Occipital lobe (tissue), 2 donors: ENCODE data around the gene AKAP13. TPM values are rescaled to one million over a fixed set of nuclear protein-coding genes. Genes with fewer than 3 reads are reported as not detected.
"Not testable (repeated sequence)": the region's sequence is repeated elsewhere in the genome, so short reads cannot be mapped to it uniquely, and the experiment has no call there.

Experiments used
- DNase-seq: peaks from one replicate; lab custom pipeline; 2025; lab: John Stamatoyannopoulos, UW
- total RNA-seq: library from RNA; depleted of rRNA; stranded (reverse); fragments of >200 nt; gene quantifications from one replicate; pipeline ENCODE4 v1.2.3, GENCODE V29; 2014

AKAP13 gene
- total RNA-seq, 1 donor from 2014 or later, result 142 TPM

DNA sequence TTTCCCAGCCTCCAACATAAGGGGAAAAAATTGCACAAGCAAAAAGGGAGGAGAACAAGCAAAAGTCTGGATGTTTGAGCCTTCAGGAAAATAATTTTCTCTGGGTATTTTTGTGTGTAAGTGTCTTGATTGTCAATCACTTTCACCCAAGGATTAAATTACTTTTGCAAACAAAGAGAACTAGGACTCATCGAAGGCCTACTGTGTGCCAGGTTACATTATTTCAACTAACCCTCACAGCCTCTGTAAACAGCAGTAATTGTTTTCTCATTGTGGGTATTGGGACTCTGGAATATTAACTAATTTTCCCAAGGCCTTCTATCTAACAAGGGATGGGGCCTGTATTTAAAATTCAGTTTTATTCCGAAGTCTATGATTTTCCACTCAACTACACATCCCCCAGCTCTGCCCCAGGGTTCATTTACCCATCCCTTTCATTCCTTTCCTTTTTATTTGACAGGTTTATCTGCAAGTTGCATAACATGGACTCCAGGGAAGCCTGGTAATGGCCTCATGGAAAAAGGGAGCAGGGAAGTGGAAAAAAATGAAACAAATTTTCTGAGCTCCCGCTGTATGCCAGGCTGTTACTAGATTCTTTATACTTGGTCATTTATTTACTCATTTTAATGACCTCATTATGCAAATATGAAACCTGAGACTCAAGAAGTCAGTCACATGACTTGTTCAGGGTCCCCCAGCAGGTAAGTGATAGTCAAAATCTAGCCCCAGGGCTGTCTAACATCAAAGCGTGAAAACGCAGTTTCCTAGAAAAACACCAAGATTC, 32.9 kb upstream of the AKAP13 start:
- DNase-seq, result not testable (repeated sequence)

- DNase-seq, result not testable (repeated sequence)
These were observed 32.2 kb upstream of the AKAP13 start for GRCh38 chr15:85348048-85348766.

GRCh38 chr15:85349062-85349461, 31.3 kb upstream of the AKAP13 start:
- DNase-seq, result not testable (repeated sequence)

DNA sequence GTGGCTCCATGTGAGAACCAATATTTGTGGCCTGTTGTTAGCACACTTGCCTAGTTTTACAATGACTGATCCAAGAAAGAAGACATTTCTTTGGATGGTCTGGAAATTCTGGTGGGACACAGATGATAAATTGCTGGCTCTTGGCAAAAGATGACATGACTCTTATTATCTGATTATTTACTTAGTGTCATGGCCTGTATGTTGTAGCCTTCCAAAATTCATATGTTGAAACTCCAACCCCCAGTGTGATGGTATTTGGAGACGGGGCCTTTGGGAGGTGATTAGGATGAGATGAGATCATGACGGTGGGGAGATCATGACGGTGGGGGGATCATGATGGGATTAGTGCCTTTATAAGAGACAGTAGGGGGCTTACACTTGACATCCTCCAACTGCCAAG, 30.0 kb upstream of the AKAP13 start:
- no peak for DNase-seq

DNA sequence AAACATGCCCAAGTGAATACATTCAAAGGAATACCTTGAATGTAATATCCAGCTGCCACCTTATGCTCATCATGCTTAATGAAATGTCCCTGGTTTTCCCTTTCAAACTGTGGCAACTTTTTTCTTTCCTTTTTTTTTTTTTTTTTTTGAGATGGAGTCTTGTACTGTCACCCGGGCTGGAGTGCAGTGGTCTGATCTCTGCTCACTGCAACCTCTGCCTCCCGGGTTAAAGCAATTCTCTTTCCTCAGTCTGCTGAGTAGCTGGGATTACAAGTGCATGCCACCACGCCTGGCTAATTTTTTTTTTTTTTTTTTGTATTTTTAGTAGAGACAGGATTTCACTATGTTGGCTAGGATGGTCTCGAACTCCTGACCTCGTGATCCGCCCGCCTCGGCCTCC, 28.9 kb upstream of the AKAP13 start:
- DNase-seq, result not testable (repeated sequence)

DNA sequence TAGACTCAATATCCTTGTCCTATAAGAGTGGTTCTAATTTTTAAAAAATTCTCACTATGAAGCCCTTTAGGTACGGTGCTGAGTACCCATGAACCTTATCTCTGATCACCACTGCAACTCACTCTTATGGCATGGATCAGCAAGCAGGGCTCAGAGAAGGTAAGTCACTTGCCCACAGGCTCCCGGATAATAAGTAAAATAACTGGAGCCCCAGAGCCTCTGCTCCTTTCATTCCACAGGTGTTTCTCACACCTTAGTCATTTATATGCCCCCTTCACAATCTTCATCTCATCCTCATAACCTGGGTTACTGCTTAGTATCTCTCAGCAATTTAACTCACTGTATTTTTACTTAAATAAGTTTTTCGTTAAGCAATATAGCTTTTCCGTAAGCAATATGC, 28.4 kb upstream of the AKAP13 start:
- DNase-seq, result no peak

- no peak for DNase-seq
These were observed 26.9 kb upstream of the AKAP13 start for GRCh38 chr15:85353516-85353915.

DNA sequence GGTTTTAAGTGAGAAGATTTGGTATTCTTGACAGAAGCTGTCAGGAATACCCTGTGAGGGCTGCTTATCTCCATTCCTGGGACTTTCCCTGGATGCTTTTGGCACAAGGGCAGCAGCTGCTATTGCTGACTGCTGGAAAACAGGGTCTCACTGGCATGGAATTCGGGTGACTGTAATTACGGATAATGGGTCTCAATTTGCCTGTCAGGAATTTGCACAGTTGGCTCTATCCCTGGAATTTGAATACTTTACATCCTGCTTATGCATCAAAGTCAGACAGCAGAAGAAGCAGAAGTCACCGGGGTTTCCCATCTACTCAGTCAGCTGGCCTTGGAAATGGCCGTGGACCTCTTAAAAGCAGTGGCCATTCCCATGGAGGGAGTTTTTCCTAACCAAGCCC, 25.9 kb upstream of the AKAP13 start:
- no peak for DNase-seq

DNA sequence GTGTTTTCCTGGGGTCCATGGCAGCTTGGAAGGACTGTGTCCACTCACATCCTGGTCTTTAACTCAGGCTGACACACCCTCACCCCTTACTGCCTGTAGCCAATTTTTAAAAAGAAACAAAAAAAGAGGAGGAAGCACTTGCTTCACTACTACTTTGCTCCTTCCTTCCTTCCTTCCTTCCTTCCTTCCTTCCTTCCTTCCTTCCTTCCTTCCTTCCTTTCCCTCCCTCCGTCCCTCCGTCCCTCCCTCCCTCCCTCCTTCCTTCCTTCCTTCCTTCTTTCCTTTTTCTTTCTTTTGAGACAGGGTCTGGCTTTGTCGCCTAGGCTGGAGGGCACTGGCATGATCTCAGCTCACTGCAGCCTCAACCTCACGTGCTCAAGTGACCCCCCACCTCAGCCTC, 25.5 kb upstream of the AKAP13 start:
- DNase-seq, result no peak

DNA sequence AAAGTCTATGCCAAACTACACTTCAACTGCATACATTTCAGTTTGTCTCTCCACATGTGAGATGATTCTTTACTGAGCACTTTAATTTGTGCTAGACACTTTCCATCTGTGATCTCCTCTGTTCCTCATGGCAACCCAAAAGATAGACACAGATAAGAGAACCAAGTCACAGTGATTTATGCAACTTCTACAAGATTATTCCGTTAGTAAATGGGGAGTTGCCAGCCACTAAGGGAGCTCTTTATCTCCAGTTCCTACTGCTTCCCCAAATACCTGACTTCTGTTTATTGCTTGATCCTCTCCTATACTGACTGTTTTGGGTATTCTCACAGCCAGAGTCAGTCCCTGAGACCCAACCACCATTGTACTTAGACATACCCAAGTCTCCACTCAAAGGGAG, 24.1 kb upstream of the AKAP13 start:
- DNase-seq, result no peak

DNA sequence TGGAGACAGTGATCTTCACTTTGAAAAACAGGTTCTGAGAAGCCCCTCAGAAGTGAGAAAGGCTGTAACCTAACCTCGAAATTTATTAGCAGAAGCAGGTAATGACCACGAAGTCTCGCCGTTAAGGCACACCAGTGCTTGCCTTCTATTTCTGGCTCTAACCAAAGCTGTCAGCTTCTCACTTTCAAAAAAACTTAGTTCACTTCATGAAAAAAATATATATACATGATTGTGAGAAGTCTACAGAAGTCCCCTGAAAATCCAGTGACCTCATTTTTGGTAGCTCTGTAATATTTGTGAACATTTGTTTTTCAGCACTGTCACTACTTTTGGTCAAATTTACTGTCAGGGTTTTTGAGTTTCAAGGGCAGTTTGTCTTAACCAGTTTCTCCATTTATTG, 19.1 kb upstream of the AKAP13 start:
- DNase-seq, result no peak

- no peak for DNase-seq
These were observed 17.8 kb upstream of the AKAP13 start for GRCh38 chr15:85362436-85363081.

GRCh38 chr15:85365980-85366379, 14.4 kb upstream of the AKAP13 start:
- DNase-seq, result no peak

DNA sequence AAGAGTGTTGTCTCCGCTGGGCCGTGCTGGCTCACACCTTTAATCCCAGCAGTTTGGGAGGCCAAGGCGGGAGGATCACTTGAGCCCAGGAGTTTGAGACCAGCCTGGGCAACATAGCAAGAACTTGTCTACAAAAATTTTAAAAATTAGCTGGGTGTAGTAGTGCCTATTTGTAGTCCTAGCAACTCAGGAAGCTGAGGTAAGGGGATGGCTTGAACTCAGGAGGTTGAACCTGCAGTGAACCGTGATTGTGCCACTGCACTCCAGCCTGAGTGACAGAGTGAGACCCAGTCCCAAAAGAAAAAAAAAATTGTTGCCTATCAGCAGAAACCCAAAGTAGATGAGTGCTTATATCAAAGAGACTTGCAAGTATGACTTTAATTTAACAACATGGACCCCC, 12.7 kb upstream of the AKAP13 start:
- DNase-seq, result no peak

GRCh38 chr15:85374831-85375230, 5.6 kb upstream of the AKAP13 start:
- DNase-seq, result no peak

DNA sequence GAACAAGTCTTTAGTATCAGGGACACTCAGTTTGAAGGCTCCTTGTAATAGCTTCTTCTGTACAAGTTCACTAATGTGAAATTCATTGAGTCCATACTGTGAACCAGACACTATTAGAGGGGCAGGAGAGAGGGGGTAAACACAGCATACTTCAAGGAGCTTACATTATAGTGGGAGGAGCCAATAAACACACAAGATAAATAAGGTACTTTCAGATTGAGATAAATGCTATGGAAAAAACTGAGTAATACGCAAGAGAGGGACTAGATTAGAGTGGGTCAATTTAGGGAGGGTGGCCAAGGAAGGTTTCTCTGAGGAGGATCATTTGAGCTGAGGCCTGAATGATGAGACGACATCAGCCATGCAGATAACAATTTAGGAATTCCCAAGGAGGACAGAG, 3.1 kb upstream of the AKAP13 start:
- DNase-seq, result no peak

DNA sequence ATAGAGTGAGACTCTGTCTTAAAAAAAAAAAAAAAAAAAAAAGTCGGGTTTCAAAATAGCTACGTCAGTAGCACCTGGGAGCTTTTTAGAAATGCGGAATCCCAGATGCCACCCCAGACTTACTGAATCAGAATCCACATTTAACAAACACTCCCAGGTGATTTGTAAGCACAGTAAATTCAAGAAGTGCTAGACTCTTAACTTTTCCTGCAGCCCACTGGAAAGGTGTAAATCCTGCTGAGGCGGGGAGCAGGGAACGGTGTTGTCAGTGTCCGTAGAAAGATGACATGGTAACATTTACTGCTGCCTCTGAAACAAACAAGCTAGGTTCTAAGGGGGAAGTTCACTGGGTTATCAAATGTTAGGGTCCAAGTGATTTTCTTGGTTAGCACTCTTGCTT, 2.4 kb upstream of the AKAP13 start:
- no peak for DNase-seq

DNA sequence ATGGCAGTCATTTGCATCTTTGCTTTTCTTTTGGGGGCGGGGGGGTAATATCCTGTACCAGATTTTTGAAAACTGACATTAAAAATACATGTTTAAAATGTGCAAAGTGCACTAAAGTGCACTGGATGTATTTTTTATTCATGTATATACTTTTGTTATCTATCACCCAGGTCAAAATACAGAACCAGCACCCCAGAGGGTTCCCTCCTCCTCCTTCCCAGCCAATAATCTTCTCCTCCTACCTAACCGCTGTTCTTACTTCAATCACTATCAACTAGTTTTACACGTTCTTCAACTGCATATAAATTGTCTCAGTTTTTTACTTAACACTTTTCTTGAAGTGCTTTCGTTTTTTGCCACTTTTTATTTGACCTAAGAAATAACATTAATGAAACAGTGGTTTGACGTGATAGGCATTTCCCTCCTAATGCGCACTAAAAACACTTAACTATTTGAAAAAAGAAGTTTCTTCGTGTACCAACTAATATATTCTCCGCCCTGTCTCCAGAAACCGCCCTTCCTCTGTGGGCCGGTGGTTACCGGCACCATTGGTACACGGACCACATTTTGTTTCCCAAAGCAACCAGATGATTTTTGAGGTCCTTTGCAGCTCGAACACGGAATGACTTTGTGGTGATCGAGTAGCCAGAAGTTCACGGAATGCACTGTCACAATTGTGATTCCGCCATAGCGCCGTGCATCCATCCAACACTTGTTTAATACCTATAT, 836 bp upstream of the AKAP13 start:
- no peak for DNase-seq

DNA sequence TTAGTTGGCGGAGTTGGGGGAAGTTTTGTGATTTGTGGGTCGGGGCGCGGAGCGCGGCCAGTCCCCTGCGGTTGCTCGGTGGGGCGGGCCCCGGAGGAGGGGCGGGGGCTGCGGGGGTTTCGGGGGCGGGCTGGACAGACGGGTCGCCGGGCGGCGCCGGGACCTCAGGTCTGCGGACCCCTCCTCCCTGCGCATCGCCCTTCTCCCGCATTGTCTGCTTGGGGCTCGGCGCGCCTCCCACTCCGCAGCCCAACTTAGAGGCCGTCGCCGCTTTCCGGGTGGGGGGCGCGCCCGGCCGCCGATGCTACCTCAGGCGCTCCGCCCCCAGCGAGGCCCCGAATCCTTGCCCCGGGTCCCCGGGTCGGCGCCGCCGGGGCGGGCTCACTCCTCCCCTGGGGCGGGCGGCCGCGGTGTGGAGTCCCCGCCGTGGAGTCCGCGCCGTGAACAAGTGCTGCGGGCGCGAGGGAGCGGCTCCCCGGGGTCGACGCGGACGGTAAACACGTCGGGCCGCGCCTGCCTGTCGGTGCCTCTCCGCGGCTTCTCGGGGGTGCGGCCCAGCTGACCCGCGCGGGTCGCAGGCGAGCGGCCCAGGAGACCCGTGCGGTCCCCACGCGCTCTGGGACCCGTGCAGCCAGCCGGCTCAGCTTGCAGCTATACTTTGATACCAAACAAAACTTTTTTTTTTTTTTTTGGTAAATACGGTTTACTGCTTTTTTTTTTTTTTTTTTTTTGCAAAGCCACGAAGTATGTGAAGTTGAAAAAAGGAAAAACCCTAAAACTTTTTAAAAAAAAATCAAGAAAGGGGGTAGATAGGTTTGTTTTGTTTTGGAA, 624 bp downstream of the AKAP13 start:
- DNase-seq, result no peak

DNA sequence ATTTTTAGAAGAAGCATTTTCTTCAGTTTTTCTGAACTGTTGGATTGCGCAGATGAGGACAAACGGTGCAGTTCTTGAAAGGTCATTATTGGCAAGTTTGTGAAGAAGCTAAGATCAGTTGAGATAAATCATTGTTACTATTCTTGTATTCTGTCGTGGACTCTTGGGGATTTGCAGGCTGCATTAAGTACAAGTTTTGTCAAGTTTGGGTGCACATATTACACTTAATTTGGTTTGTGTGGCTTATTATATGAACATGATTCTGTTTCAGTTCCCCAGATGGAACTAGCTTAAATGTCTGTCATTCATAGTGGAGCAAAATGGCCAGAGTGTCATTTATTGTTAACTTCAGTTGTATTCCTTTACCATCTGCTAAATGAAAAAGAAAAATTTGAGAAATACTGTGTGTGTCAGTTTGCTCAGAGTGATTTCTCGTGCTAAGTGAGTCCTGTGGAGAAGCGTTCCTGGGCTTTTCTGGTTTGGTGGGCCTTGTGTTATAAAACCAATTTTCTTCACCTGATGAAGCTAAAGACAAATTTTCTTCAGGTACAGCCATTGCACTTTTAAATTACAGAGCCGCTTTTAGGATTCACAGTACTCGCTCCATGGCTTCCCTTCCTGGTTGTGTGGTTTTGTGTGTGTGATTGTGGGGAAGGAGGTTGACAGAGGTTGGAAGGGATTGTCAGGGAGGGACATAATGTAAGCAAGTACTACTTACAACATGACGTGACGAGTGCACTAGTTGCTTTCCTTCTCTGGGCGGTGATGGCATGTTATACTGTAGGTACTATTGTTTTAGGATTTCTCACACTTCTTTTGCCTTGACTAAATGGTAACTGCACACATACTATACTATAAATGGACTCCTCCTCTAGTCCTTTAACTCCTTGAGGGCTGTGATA, 1.7 kb downstream of the AKAP13 start:
- DNase-seq, result no peak
